K562 (cell line): Measurements from ENCODE around the gene PIGV. TPM values are rescaled to one million over a fixed set of nuclear protein-coding genes. Genes with fewer than 3 reads are reported as not detected.

Experiments used
- DPF2 ChIP-seq: fragments of 450-650 bp; IDR thresholded peaks from 2 replicates; pipeline ENCODE4 v1.6.1; 2016
- ETV5 ChIP-seq: sonication (generic); formaldehyde crosslinking; IDR thresholded peaks from 2 replicates; pipeline ENCODE4 v1.4.0; 2020; ENCODE audit warnings: low read depth, mild to moderate bottlenecking, missing genetic modification reagents
- EWSR1 ChIP-seq: fragments of 450-650 bp; IDR thresholded peaks from 2 replicates; pipeline ENCODE4 v1.6.1; 2018; ENCODE audit warnings: borderline replicate concordance, mild to moderate bottlenecking, low read depth, moderate library complexity; ENCODE audit not compliant: partially characterized antibody
- MYBL2 ChIP-seq, 2 experiments: fragments of 450-650 bp in 1 of 2; sonication (generic) in 1 of 2; formaldehyde crosslinking in 1 of 2; IDR thresholded peaks; 2 replicates each; pipeline versions ENCODE4 v1.6.1 to v1.8.1; 2017 to 2022; ENCODE audit warnings: borderline replicate concordance in 1 of 2, inconsistent platforms in 1 of 2, low read depth in 1 of 2, mild to moderate bottlenecking in 1 of 2, missing genetic modification reagents in 1 of 2, moderate library complexity in 1 of 2
- RBM15 ChIP-seq: fragments of 200-400 bp; formaldehyde crosslinking; IDR thresholded peaks from 2 replicates; pipeline ENCODE4 v1.6.1; 2018; ENCODE audit warnings: mild to moderate bottlenecking, low read length, moderate library complexity; ENCODE audit not compliant: insufficient read depth
- TAF15 ChIP-seq: fragments of 200-400 bp; formaldehyde crosslinking; IDR thresholded peaks from 2 replicates; pipeline ENCODE4 v1.6.1; 2017; ENCODE audit warnings: mild to moderate bottlenecking, low read depth, low read length, moderate library complexity
- ZNF239 ChIP-seq: fragments of 250-450 bp; sonication (Bioruptor Pico); IDR thresholded peaks from 2 replicates; pipeline ENCODE4 v1.4.0; 2020; ENCODE audit warnings: mild to moderate bottlenecking
- ZNF384 ChIP-seq: IDR thresholded peaks from 2 replicates; pipeline ENCODE4 v1.6.1; 2012; ENCODE audit warnings: low read depth, low read length, improper control_type of control experiment
- polyA plus RNA-seq, 8 experiments: library from polyadenylated mRNA; depleted of rRNA in 4 of 8; stranded (reverse) in 5 of 8; unstranded in 3 of 8; fragments of >200 nt; fragmentation: Nextera tagmentation in 2 of 8; fragmentation: Illumina TruSeq in 1 of 8; extraction: Ambion mirVana in 2 of 8; extraction: Trizol in 1 of 8; gene quantifications; 2 replicates each; pipeline versions ENCODE4 v1.2.1 to v1.2.3, GENCODE V29; 2011 to 2014; ENCODE audit warnings: inconsistent platforms in 1 of 8, missing spikeins in 1 of 8
- total RNA-seq, 7 experiments: library from RNA; depleted of rRNA in 6 of 7; stranded (reverse); fragments of >200 nt in 6 of 7; fragmentation: Illumina TruSeq in 2 of 7; extraction: Trizol in 2 of 7; gene quantifications; 2 replicates each; pipeline versions ENCODE4 v1.2.1 to v1.2.3, GENCODE V29; 2011 to 2021; ENCODE audit warnings: low replicate concordance in 1 of 7
- TF ChIP-seq, protein P1 (sequence below): fragments of 450-650 bp; IDR thresholded peaks from 2 replicates; pipeline ENCODE4 v1.6.1; 2016; ENCODE audit warnings: mild to moderate bottlenecking, moderate library complexity
- TF ChIP-seq, protein P2 (sequence below): fragments of 450-650 bp; IDR thresholded peaks from 2 replicates; pipeline ENCODE4 v1.6.1; 2016; ENCODE audit warnings: borderline replicate concordance
- TF ChIP-seq, protein P3 (sequence below): sonication (generic); formaldehyde crosslinking; IDR thresholded peaks from 2 replicates; pipeline ENCODE4 v1.8.1; 2023; ENCODE audit warnings: mild to moderate bottlenecking, missing genetic modification reagents, moderate library complexity

Gene PIGV
- total and polyA plus RNA-seq, 9 of the 15 experiments (the other 6 are each of a cell fraction or from before 2014, with no cell fraction given), result 8.4 to 21.8 (median 11.7) TPM

- TF ChIP-seq, protein P1, sequence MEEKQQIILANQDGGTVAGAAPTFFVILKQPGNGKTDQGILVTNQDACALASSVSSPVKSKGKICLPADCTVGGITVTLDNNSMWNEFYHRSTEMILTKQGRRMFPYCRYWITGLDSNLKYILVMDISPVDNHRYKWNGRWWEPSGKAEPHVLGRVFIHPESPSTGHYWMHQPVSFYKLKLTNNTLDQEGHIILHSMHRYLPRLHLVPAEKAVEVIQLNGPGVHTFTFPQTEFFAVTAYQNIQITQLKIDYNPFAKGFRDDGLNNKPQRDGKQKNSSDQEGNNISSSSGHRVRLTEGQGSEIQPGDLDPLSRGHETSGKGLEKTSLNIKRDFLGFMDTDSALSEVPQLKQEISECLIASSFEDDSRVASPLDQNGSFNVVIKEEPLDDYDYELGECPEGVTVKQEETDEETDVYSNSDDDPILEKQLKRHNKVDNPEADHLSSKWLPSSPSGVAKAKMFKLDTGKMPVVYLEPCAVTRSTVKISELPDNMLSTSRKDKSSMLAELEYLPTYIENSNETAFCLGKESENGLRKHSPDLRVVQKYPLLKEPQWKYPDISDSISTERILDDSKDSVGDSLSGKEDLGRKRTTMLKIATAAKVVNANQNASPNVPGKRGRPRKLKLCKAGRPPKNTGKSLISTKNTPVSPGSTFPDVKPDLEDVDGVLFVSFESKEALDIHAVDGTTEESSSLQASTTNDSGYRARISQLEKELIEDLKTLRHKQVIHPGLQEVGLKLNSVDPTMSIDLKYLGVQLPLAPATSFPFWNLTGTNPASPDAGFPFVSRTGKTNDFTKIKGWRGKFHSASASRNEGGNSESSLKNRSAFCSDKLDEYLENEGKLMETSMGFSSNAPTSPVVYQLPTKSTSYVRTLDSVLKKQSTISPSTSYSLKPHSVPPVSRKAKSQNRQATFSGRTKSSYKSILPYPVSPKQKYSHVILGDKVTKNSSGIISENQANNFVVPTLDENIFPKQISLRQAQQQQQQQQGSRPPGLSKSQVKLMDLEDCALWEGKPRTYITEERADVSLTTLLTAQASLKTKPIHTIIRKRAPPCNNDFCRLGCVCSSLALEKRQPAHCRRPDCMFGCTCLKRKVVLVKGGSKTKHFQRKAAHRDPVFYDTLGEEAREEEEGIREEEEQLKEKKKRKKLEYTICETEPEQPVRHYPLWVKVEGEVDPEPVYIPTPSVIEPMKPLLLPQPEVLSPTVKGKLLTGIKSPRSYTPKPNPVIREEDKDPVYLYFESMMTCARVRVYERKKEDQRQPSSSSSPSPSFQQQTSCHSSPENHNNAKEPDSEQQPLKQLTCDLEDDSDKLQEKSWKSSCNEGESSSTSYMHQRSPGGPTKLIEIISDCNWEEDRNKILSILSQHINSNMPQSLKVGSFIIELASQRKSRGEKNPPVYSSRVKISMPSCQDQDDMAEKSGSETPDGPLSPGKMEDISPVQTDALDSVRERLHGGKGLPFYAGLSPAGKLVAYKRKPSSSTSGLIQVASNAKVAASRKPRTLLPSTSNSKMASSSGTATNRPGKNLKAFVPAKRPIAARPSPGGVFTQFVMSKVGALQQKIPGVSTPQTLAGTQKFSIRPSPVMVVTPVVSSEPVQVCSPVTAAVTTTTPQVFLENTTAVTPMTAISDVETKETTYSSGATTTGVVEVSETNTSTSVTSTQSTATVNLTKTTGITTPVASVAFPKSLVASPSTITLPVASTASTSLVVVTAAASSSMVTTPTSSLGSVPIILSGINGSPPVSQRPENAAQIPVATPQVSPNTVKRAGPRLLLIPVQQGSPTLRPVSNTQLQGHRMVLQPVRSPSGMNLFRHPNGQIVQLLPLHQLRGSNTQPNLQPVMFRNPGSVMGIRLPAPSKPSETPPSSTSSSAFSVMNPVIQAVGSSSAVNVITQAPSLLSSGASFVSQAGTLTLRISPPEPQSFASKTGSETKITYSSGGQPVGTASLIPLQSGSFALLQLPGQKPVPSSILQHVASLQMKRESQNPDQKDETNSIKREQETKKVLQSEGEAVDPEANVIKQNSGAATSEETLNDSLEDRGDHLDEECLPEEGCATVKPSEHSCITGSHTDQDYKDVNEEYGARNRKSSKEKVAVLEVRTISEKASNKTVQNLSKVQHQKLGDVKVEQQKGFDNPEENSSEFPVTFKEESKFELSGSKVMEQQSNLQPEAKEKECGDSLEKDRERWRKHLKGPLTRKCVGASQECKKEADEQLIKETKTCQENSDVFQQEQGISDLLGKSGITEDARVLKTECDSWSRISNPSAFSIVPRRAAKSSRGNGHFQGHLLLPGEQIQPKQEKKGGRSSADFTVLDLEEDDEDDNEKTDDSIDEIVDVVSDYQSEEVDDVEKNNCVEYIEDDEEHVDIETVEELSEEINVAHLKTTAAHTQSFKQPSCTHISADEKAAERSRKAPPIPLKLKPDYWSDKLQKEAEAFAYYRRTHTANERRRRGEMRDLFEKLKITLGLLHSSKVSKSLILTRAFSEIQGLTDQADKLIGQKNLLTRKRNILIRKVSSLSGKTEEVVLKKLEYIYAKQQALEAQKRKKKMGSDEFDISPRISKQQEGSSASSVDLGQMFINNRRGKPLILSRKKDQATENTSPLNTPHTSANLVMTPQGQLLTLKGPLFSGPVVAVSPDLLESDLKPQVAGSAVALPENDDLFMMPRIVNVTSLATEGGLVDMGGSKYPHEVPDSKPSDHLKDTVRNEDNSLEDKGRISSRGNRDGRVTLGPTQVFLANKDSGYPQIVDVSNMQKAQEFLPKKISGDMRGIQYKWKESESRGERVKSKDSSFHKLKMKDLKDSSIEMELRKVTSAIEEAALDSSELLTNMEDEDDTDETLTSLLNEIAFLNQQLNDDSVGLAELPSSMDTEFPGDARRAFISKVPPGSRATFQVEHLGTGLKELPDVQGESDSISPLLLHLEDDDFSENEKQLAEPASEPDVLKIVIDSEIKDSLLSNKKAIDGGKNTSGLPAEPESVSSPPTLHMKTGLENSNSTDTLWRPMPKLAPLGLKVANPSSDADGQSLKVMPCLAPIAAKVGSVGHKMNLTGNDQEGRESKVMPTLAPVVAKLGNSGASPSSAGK, result no peak
- TF ChIP-seq ETV5, result peak; percentile 100
- TF ChIP-seq RBM15, result no peak
- TF ChIP-seq MYBL2 (IDR thresholded peaks at IDR 0.05; ENCODE audit: low read depth), result no peak
- no peak for TF ChIP-seq MYBL2 (CRISPR knock-in tag; IDR thresholded peaks at IDR 0.05; ENCODE audit: borderline replicate concordance)
- peak; percentile 36; the same call in 1 of the 2 replicates for TF ChIP-seq ZNF384
- TF ChIP-seq TAF15, result no peak
- TF ChIP-seq ZNF239 (CRISPR knock-in tag), result no peak
- TF ChIP-seq, protein P2, sequence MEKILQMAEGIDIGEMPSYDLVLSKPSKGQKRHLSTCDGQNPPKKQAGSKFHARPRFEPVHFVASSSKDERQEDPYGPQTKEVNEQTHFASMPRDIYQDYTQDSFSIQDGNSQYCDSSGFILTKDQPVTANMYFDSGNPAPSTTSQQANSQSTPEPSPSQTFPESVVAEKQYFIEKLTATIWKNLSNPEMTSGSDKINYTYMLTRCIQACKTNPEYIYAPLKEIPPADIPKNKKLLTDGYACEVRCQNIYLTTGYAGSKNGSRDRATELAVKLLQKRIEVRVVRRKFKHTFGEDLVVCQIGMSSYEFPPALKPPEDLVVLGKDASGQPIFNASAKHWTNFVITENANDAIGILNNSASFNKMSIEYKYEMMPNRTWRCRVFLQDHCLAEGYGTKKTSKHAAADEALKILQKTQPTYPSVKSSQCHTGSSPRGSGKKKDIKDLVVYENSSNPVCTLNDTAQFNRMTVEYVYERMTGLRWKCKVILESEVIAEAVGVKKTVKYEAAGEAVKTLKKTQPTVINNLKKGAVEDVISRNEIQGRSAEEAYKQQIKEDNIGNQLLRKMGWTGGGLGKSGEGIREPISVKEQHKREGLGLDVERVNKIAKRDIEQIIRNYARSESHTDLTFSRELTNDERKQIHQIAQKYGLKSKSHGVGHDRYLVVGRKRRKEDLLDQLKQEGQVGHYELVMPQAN, result peak; percentile 40; the same call in 1 of the 2 replicates
- TF ChIP-seq EWSR1, result no peak
- peak; percentile 88 for TF ChIP-seq DPF2
- TF ChIP-seq, protein P3, sequence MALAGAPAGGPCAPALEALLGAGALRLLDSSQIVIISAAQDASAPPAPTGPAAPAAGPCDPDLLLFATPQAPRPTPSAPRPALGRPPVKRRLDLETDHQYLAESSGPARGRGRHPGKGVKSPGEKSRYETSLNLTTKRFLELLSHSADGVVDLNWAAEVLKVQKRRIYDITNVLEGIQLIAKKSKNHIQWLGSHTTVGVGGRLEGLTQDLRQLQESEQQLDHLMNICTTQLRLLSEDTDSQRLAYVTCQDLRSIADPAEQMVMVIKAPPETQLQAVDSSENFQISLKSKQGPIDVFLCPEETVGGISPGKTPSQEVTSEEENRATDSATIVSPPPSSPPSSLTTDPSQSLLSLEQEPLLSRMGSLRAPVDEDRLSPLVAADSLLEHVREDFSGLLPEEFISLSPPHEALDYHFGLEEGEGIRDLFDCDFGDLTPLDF (CRISPR knock-in tag), result no peak
Measured at GRCh38 chr1:26744075-26744959, 43.4 kb upstream of the PIGV start (continued).
